T-cell (primary cell): ENCODE data around the gene TIGD3. TPM values are rescaled to one million over a fixed set of nuclear protein-coding genes. Genes with fewer than 3 reads are reported as not detected.

Experiments
- ATAC-seq, 4 experiments: fragments of 200-7000 bp in 3 of 4; fragments of 150-1000 bp in 1 of 4; cut with Tn5 transposase; replicated peaks in 1 of 4; 1 replicate in 3 of 4; 2 replicates in 1 of 4; pipeline ENCODE4 v1.10.0; 2021; ENCODE audit warnings: moderate library complexity in 3 of 4, mild to moderate bottlenecking in 2 of 4, moderate number of reproducible peaks in 1 of 4
- CTCF ChIA-PET, 2 donors: fragments of 300-600 bp; sonication (Branson Sonifier 250); formaldehyde crosslinking; loops; one replicate each; lab custom pipeline; 2022; ENCODE audit warnings: antibody characterized with exemption in 2 of 2; lab: Charles Lee
- POLR2A ChIA-PET, 2 donors: fragments of 300-600 bp; sonication (Branson Sonifier 250); formaldehyde crosslinking; loops; one replicate each; lab custom pipeline; 2022; ENCODE audit warnings: antibody characterized with exemption in 2 of 2; lab: Charles Lee
- DNase-seq, 35 experiments: peaks; one replicate each; pipeline versions ENCODE4 v3.0.0 to v3.0.0-alpha.2; 2013 to 2023
- H3K27ac ChIP-seq: one replicate; pipeline ENCODE4 v1.5.1; 2013; ENCODE audit warnings: low read length
- H3K27me3 ChIP-seq, 2 experiments: replicated peaks in 1 of 2; 1 replicate in 1 of 2; 2 replicates in 1 of 2; pipeline versions ENCODE4 v1.6.1 to v1.7.0; 2013; ENCODE audit warnings: low read length in 1 of 2, mixed read lengths in 1 of 2; ENCODE audit not compliant: control insufficient read depth in 2 of 2, insufficient read depth in 2 of 2; ENCODE audit errors: extremely low read depth in 1 of 2
- H3K36me3 ChIP-seq, 2 donors: 1 replicate in 1 of 2; 2 replicates in 1 of 2; pipeline versions ENCODE4 v1.6.1 to v1.7.0; 2013; ENCODE audit warnings: low read length in 1 of 2; ENCODE audit not compliant: control insufficient read depth in 2 of 2, insufficient read depth in 1 of 2; ENCODE audit errors: extremely low read depth in 1 of 2
- H3K4me1 ChIP-seq, 2 experiments: 1 replicate in 1 of 2; 2 replicates in 1 of 2; pipeline versions ENCODE4 v1.6.1 to v1.7.0; 2013; ENCODE audit warnings: low read length in 2 of 2, mixed read lengths in 1 of 2; ENCODE audit not compliant: insufficient read depth in 2 of 2, control insufficient read depth in 1 of 2; ENCODE audit errors: extremely low read depth in 1 of 2
- H3K4me3 ChIP-seq, 2 donors: 1 replicate in 1 of 2; 2 replicates in 1 of 2; pipeline versions ENCODE4 v1.5.1 to v1.7.0; 2013; ENCODE audit warnings: mild to moderate bottlenecking in 2 of 2, low read length in 1 of 2, moderate library complexity in 1 of 2; ENCODE audit not compliant: control insufficient read depth in 1 of 2; ENCODE audit errors: extremely low read depth in 1 of 2
- H3K9me3 ChIP-seq: 2 replicates; pipeline ENCODE4 v1.7.0; 2013
- H3K27ac Mint-ChIP-seq, 2 donors: one replicate each; pipeline ENCODE4 v1.8.0; 2020 to 2021; ENCODE audit warnings: mild to moderate bottlenecking in 2 of 2, mixed read lengths in 2 of 2
- H3K27me3 Mint-ChIP-seq, 2 donors: one replicate each; pipeline ENCODE4 v1.8.0; 2021 to 2022; ENCODE audit warnings: mixed read lengths in 2 of 2
- H3K36me3 Mint-ChIP-seq: one replicate; pipeline ENCODE4 v1.8.0; 2021; ENCODE audit warnings: mixed read lengths
- H3K4me1 Mint-ChIP-seq, 3 donors: one replicate each; pipeline ENCODE4 v1.8.0; 2020 to 2022; ENCODE audit warnings: mixed read lengths in 3 of 3, mild to moderate bottlenecking in 1 of 3
- H3K4me3 Mint-ChIP-seq, 3 donors: one replicate each; pipeline ENCODE4 v1.8.0; 2020 to 2022; ENCODE audit warnings: mild to moderate bottlenecking in 3 of 3, mixed read lengths in 3 of 3, moderate library complexity in 3 of 3
- H3K9me3 Mint-ChIP-seq, 3 donors: one replicate each; pipeline ENCODE4 v1.8.0; 2020 to 2022; ENCODE audit warnings: mixed read lengths in 3 of 3
- WGBS: methylation state at CpG from one replicate; pipeline ENCODE4 v1.1.5; 2013; ENCODE audit warnings: missing lambda C conversion rate; ENCODE audit not compliant: insufficient coverage; 5-methylcytosine and 5-hydroxymethylcytosine counted together
- total RNA-seq, 35 experiments: library from RNA in 6 of 35; stranded (reverse) in 6 of 35; fragments of 120-200 nt in 1 of 35; gene quantifications; one replicate each; pipeline versions ENCODE4 v1.2.1 to v1.2.4 and lab custom pipeline; 2013 to 2026

TIGD3 gene
- total RNA-seq, 5 donors from 2014 or later (not counting 1 experiment from before 2014, with no cell fraction given) = 0.48 to 1.3 (median 0.92) TPM

DNA sequence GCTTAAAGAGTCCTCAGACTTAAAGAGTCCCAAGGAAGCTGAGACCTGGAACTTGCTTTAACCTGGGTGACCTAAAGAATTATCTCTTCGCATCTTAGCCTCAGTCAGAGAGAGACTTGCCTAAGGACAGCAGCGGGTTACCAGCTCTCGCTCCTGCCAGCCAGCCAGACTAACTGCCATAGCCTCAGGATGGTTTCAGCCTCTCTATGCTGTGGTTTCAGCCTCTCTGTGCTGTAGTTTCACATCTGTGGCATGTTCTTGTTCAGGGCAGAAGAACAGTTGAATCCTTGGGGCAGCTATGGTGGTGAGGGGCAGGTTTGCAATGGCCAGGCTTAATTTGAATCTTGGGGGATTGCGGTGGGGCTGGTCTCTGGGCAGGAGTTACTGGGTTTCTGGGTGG, 34.2 kb downstream of the TIGD3 start:
- Histone ChIP-seq H3K27ac (no peak overlapping the region), H3K4me3 (no peak overlapping the region), H3K36me3 (peaks cover 13 to 39% of the 10 kb centered on the region in 2 donors), H3K27me3 (no peaks in the 10 kb centered on the region), H3K9me3 (no peaks in the 10 kb centered on the region), H3K4me1 (peaks cover 16 to 79% of the 10 kb centered on the region in 2 experiments)
- H3K9me3 Mint-ChIP-seq = no peaks in the 10 kb centered on the region
- peaks cover 11% of the 10 kb centered on the region for H3K36me3 Mint-ChIP-seq
- H3K27ac Mint-ChIP-seq = peak overlapping the region; percentile 62 to 67
- ChIA-PET CTCF (interaction anchor here in 1 of 2 donors (1.3 kb wide), 1 partner anchor 18 kb away, joined by 3 read pairs; no protein-coding TSS in a partner anchor), POLR2A (interaction anchor here (0.5 to 0.7 kb wide), 3 partner anchors 118 to 1592 kb away, joined by 3 to 4 read pairs (median 4); no protein-coding TSS in a partner anchor)
- peak overlapping the region; percentile 87 to 96 (median 91) for H3K4me3 Mint-ChIP-seq
- DNase-seq (no peak), ATAC-seq (no peak)
- 86% methylated on average over 4 of the region's 4 CpGs for WGBS
- H3K27me3 Mint-ChIP-seq = no peaks in the 10 kb centered on the region
- peaks cover 60 to 76% (median 64%) of the 10 kb centered on the region in 3 donors for H3K4me1 Mint-ChIP-seq

- Histone ChIP-seq H3K27me3 (no peaks in the 10 kb centered on the region), H3K4me1 (peaks cover 12 to 72% of the 10 kb centered on the region in 2 experiments), H3K36me3 (peaks cover 17 to 45% of the 10 kb centered on the region in 2 donors), H3K27ac (no peak overlapping the region), H3K4me3 (no peak overlapping the region), H3K9me3 (no peaks in the 10 kb centered on the region)
- Mint-ChIP-seq H3K9me3 (no peaks in the 10 kb centered on the region), H3K36me3 (peaks cover 11% of the 10 kb centered on the region), H3K27me3 (no peaks in the 10 kb centered on the region), H3K4me3 (peak overlapping the region; percentile 87 to 96 (median 91)), H3K4me1 (peaks cover 53 to 69% (median 57%) of the 10 kb centered on the region in 3 donors), H3K27ac (peak overlapping the region; percentile 19 to 62)
- ChIA-PET CTCF (no interaction called here), POLR2A (no interaction called here)
- DNase-seq (no peak), ATAC-seq (no peak)
- 91% methylated on average over 20 of the region's 20 CpGs for WGBS
These were observed 34.9 kb downstream of the TIGD3 start for GRCh38 chr11:65389294-65389980.

DNA sequence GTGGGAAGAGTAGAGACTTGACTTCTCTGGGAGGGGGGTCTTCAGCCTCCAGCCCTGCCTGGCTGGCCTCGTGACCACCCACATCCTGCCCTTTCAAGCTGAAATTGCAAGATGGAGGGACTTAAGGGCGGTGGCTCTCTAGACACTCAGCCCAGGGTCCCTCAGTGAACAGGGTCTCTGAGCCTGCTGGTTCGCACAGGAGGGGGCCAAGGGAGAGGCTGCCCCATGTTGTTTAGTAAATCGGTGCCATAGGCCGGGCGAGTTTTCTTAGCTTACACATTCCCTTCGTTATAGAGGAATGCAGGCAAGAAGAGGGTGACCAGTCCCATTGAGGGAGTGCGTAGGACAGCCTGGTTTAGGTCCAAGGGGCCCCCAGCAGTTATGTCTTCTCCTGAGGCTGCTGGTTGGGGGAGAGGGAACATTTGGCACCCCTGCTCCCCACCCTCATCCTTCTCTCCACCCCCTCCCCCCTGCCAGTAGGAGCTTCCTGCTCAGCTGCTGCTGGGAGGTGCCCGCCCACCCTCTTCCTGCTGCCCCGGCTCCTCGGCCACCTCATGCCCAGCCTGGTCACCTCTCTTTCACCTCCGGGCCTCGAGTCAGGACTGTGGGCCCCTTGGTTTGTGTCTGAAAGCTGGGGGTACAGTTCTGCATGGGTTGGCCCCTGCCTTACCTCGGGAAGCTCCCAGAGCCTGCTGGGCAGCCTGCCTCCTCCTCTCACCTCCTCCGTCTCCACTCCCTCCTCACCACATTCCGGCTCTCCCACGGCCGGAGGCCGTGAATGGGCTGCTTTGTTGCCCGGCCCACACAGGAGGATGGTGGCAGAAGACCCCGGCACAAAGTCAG, 35.8 kb downstream of the TIGD3 start:
- H3K36me3 ChIP-seq = peaks cover 17 to 51% of the 10 kb centered on the region in 2 donors
- peak overlapping the region in 2 of 3 donors; percentile 24 to 96 for H3K4me3 Mint-ChIP-seq
- ATAC-seq (no peak), DNase-seq (no peak)
- no peaks in the 10 kb centered on the region for H3K27me3 Mint-ChIP-seq
- H3K4me1 ChIP-seq = peaks cover 8 to 63% of the 10 kb centered on the region in 2 experiments
- no peaks in the 10 kb centered on the region for H3K9me3 ChIP-seq
- H3K36me3 Mint-ChIP-seq = peaks cover 11% of the 10 kb centered on the region
- CTCF ChIA-PET = no interaction called here
- H3K4me3 ChIP-seq = no peak overlapping the region
- peaks cover 44 to 60% (median 48%) of the 10 kb centered on the region in 3 donors for H3K4me1 Mint-ChIP-seq
- POLR2A ChIA-PET = interaction anchor here in 1 of 2 donors (0.6 kb wide), 1 partner anchor 28 kb away, joined by 3 read pairs; no protein-coding TSS in a partner anchor
- no peaks in the 10 kb centered on the region for H3K9me3 Mint-ChIP-seq
- H3K27ac ChIP-seq = no peak overlapping the region
- peak overlapping the region in 1 of 2 donors; percentile 19 for H3K27ac Mint-ChIP-seq
- no peaks in the 10 kb centered on the region for H3K27me3 ChIP-seq
- 90% methylated on average over 13 of the region's 21 CpGs for WGBS

DNA sequence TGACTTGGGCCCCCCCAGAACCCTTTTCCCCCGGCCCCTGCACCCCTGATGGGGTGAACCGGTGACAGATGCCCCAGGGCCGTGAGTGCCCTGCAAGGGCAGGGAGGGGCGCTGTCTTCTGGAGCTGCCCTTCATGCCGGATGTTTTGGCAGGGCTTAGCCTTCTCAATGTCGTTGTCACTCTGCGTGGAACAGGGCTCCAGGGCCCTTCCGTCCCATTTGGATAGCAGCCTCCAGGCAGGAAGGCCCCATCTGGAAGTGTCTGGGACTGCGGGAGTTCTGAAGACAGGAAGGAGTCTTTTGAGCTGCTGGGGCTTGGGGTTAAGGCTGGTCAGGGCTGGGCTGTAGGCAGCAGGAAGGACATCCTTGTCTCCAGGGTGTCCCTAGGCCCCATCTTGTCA, 36.4 kb downstream of the TIGD3 start:
- CTCF ChIA-PET = no interaction called here
- no peak overlapping the region for H3K27ac ChIP-seq
- peak overlapping the region; percentile 34 to 57 for H3K27ac Mint-ChIP-seq
- no peaks in the 10 kb centered on the region for H3K27me3 ChIP-seq
- peaks cover 17 to 56% of the 10 kb centered on the region in 2 donors for H3K36me3 ChIP-seq
- H3K4me3 ChIP-seq = no peak overlapping the region
- no peaks in the 10 kb centered on the region for H3K9me3 ChIP-seq
- H3K4me1 ChIP-seq = peaks cover 8 to 56% of the 10 kb centered on the region in 2 experiments
- peaks cover 40 to 55% (median 43%) of the 10 kb centered on the region in 3 donors for H3K4me1 Mint-ChIP-seq
- no peaks in the 10 kb centered on the region for H3K27me3 Mint-ChIP-seq
- ATAC-seq = no peak
- peaks cover 11% of the 10 kb centered on the region for H3K36me3 Mint-ChIP-seq
- POLR2A ChIA-PET = interaction anchor here in 1 of 2 donors (0.6 kb wide), 1 partner anchor 28 kb away, joined by 3 read pairs; no protein-coding TSS in a partner anchor
- no peak for DNase-seq
- WGBS = 98% methylated on average over 7 of the region's 9 CpGs
- H3K4me3 Mint-ChIP-seq = no peak overlapping the region
- H3K9me3 Mint-ChIP-seq = no peaks in the 10 kb centered on the region

DNA sequence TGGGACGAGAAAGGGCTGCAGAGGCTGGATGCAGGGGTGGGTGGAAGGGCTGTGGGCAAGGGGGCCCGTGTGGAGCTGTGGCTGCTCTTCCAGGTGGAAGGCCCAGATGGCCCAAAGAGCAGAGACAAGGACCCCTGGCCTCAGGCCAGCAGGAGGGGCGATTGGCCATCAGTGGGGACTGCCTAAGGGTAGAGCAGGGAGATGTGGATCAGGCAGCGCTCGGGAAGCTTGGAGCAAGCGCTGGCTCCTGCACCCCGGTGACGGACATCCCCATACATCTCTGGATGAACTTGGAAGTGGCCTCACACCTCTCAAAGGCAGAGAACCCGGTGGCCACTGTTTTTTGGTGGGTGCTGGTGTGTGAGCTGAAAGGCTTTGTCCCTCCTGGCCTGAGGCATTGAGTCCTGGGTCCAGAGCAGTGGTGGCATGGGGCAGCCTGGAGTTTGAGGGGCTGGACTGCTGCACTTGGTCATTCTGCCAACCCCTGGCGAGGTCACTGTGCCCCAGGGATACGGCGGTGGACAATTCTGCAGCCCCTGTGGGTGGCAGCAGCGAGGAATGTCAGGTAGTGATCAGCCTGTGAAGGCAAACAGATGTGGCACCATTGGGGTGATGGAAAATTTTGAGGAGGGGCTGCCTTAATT, 37.8 kb downstream of the TIGD3 start:
- H3K9me3 Mint-ChIP-seq = no peaks in the 10 kb centered on the region
- no peak overlapping the region for H3K4me3 Mint-ChIP-seq
- peaks cover 3 to 46% of the 10 kb centered on the region in 2 experiments for H3K4me1 ChIP-seq
- ChIA-PET POLR2A (no interaction called here), CTCF (no interaction called here)
- no peaks in the 10 kb centered on the region for H3K27me3 ChIP-seq
- no peak overlapping the region for H3K4me3 ChIP-seq
- ATAC-seq = no peak
- H3K36me3 Mint-ChIP-seq = peaks cover 14% of the 10 kb centered on the region
- peaks cover 19 to 64% of the 10 kb centered on the region in 2 donors for H3K36me3 ChIP-seq
- 84% methylated on average over 8 of the region's 13 CpGs for WGBS
- no peak overlapping the region for H3K27ac ChIP-seq
- DNase-seq = no peak
- H3K27ac Mint-ChIP-seq = peak overlapping the region in 1 of 2 donors; percentile 23
- no peaks in the 10 kb centered on the region for H3K9me3 ChIP-seq
- no peaks in the 10 kb centered on the region for H3K27me3 Mint-ChIP-seq
- H3K4me1 Mint-ChIP-seq = peaks cover 32 to 46% (median 36%) of the 10 kb centered on the region in 3 donors

DNA sequence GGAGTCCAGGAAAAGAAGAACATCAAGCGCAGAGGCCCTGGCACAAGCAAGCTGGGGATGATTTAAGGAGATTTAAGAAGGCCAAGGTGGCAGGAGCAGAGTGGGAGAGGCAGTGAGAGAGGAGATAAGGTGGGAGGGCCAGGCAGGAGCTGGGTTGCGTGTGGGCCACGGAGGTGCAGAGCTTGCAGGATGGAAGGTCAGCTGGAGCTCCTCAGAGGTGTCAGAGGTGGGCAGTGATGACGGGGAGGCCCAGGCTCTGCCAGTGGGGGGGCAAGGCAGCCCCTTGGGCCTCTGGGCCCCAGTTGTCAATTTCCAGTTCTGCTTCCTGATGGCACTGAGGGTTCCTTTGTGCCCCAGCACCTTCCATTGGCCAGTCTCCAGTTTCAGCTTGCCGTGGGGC, 38.3 kb downstream of the TIGD3 start:
- Mint-ChIP-seq H3K4me1 (peaks cover 27 to 42% (median 32%) of the 10 kb centered on the region in 3 donors), H3K36me3 (peaks cover 16% of the 10 kb centered on the region), H3K4me3 (no peak overlapping the region), H3K9me3 (no peaks in the 10 kb centered on the region), H3K27ac (no peak overlapping the region), H3K27me3 (no peaks in the 10 kb centered on the region)
- H3K27ac ChIP-seq = no peak overlapping the region
- no peaks in the 10 kb centered on the region for H3K9me3 ChIP-seq
- ATAC-seq (no peak), DNase-seq (no peak)
- peaks cover 21 to 67% of the 10 kb centered on the region in 2 donors for H3K36me3 ChIP-seq
- H3K4me1 ChIP-seq = peaks cover 3 to 40% of the 10 kb centered on the region in 2 experiments
- 97% methylated on average over 5 of the region's 5 CpGs for WGBS
- POLR2A ChIA-PET = no interaction called here
- H3K4me3 ChIP-seq = no peak overlapping the region
- CTCF ChIA-PET = no interaction called here
- no peaks in the 10 kb centered on the region for H3K27me3 ChIP-seq
